Mononuclear cell (primary cell): ENCODE results near the gene SEMA5A. TPM values are rescaled to one million over a fixed set of nuclear protein-coding genes. Genes with fewer than 3 reads are reported as not detected.
A peak's percentile ranks its signal among the peaks of the same experiment; 100 is the strongest.

ENCODE experiments used
- H3K27me3 ChIP-seq: 2 replicates; pipeline ENCODE4 v1.6.0; 2011; ENCODE audit warnings: low read length, control low read depth; ENCODE audit not compliant: insufficient read depth
- H3K4me1 ChIP-seq: 2 replicates; pipeline ENCODE4 v1.5.1; 2011; ENCODE audit warnings: mild to moderate bottlenecking, low read length, control low read depth; ENCODE audit not compliant: insufficient read depth
- H3K4me3 ChIP-seq: 2 replicates; pipeline ENCODE4 v1.5.1; 2011; ENCODE audit warnings: mild to moderate bottlenecking, low read length, moderate library complexity
- H3K9me3 ChIP-seq: 2 replicates; pipeline ENCODE4 v1.5.1; 2011; ENCODE audit warnings: low read depth, mild to moderate bottlenecking, control low read depth, low read length
- total RNA-seq: library from RNA; depleted of rRNA; stranded (reverse); fragments of >200 nt; gene quantifications from one replicate; pipeline ENCODE4 v1.2.3, GENCODE V29; 2012

The SEMA5A gene
- 0.84 TPM for total RNA-seq

- Histone ChIP-seq H3K4me3 (peak within 1 kb of the TSS; percentile 18), H3K4me1 (no peaks in the 10 kb centered on the region), H3K27me3 (peaks cover 42% of the 10 kb centered on the region), H3K9me3 (no peaks in the 10 kb centered on the region)
Observed at GRCh38 chr5:9545992-9546851, at the start of gene SEMA5A. SEMA5A (minus strand) TSS chr5:9546075; CDS start chr5:9379946, 166,129 bp downstream.

- Histone ChIP-seq H3K9me3 (no peaks in the 10 kb centered on the region), H3K4me3 (no peak overlapping the region), H3K27me3 (no peaks in the 10 kb centered on the region), H3K4me1 (no peaks in the 10 kb centered on the region)
Observed at GRCh38 chr5:9594913-9595312, 49.0 kb upstream of the SEMA5A start.

GRCh38 chr5:9589049-9589835, 43.4 kb upstream of the SEMA5A start:
- Histone ChIP-seq H3K27me3 (no peaks in the 10 kb centered on the region), H3K9me3 (no peaks in the 10 kb centered on the region), H3K4me3 (no peak overlapping the region), H3K4me1 (no peaks in the 10 kb centered on the region)

- H3K4me1 ChIP-seq = no peaks in the 10 kb centered on the region
- H3K4me3 ChIP-seq = no peak overlapping the region
- H3K9me3 ChIP-seq = no peaks in the 10 kb centered on the region
- no peaks in the 10 kb centered on the region for H3K27me3 ChIP-seq
Observed at GRCh38 chr5:9588254-9588653, 42.4 kb upstream of the SEMA5A start.

- Histone ChIP-seq H3K4me3 (no peak overlapping the region), H3K27me3 (no peaks in the 10 kb centered on the region), H3K9me3 (no peaks in the 10 kb centered on the region), H3K4me1 (no peaks in the 10 kb centered on the region)
Observed at GRCh38 chr5:9587135-9587534, 41.3 kb upstream of the SEMA5A start.

GRCh38 chr5:9582406-9582805, 36.5 kb upstream of the SEMA5A start:
- H3K4me1 ChIP-seq = no peaks in the 10 kb centered on the region
- no peaks in the 10 kb centered on the region for H3K27me3 ChIP-seq
- H3K4me3 ChIP-seq = no peak overlapping the region
- H3K9me3 ChIP-seq = no peaks in the 10 kb centered on the region

GRCh38 chr5:9573796-9574195, 27.9 kb upstream of the SEMA5A start:
- no peak overlapping the region for H3K4me3 ChIP-seq
- no peaks in the 10 kb centered on the region for H3K4me1 ChIP-seq
- peaks cover 8% of the 10 kb centered on the region for H3K9me3 ChIP-seq
- peaks cover 2% of the 10 kb centered on the region for H3K27me3 ChIP-seq

- Histone ChIP-seq H3K4me3 (no peak overlapping the region), H3K4me1 (no peaks in the 10 kb centered on the region), H3K9me3 (peaks cover 8% of the 10 kb centered on the region), H3K27me3 (peaks cover 2% of the 10 kb centered on the region)
Observed at GRCh38 chr5:9572246-9572645, 26.4 kb upstream of the SEMA5A start.

- Histone ChIP-seq H3K9me3 (peaks cover 8% of the 10 kb centered on the region), H3K4me1 (no peaks in the 10 kb centered on the region), H3K27me3 (peaks cover 2% of the 10 kb centered on the region), H3K4me3 (no peak overlapping the region)
Observed at GRCh38 chr5:9570876-9571275, 25.0 kb upstream of the SEMA5A start.

- no peaks in the 10 kb centered on the region for H3K4me1 ChIP-seq
- H3K9me3 ChIP-seq = no peaks in the 10 kb centered on the region
- no peaks in the 10 kb centered on the region for H3K27me3 ChIP-seq
- H3K4me3 ChIP-seq = no peak overlapping the region
Observed at GRCh38 chr5:9567039-9567438, 21.2 kb upstream of the SEMA5A start.

- no peaks in the 10 kb centered on the region for H3K4me1 ChIP-seq
- no peaks in the 10 kb centered on the region for H3K27me3 ChIP-seq
- no peak overlapping the region for H3K4me3 ChIP-seq
- no peaks in the 10 kb centered on the region for H3K9me3 ChIP-seq
Observed at GRCh38 chr5:9564752-9565151, 18.9 kb upstream of the SEMA5A start.

- Histone ChIP-seq H3K27me3 (no peaks in the 10 kb centered on the region), H3K9me3 (no peaks in the 10 kb centered on the region), H3K4me3 (no peak overlapping the region), H3K4me1 (no peaks in the 10 kb centered on the region)
Observed at GRCh38 chr5:9562141-9562540, 16.3 kb upstream of the SEMA5A start.

GRCh38 chr5:9559965-9560364, 14.1 kb upstream of the SEMA5A start:
- H3K27me3 ChIP-seq = no peaks in the 10 kb centered on the region
- no peaks in the 10 kb centered on the region for H3K9me3 ChIP-seq
- no peaks in the 10 kb centered on the region for H3K4me1 ChIP-seq
- H3K4me3 ChIP-seq = no peak overlapping the region

- no peaks in the 10 kb centered on the region for H3K27me3 ChIP-seq
- no peaks in the 10 kb centered on the region for H3K4me1 ChIP-seq
- no peaks in the 10 kb centered on the region for H3K9me3 ChIP-seq
- H3K4me3 ChIP-seq = no peak overlapping the region
Observed at GRCh38 chr5:9558319-9558965, 12.6 kb upstream of the SEMA5A start.

- Histone ChIP-seq H3K27me3 (no peaks in the 10 kb centered on the region), H3K9me3 (no peaks in the 10 kb centered on the region), H3K4me1 (no peaks in the 10 kb centered on the region), H3K4me3 (no peak overlapping the region)
Observed at GRCh38 chr5:9557696-9558095, 11.8 kb upstream of the SEMA5A start.
